Progenitor cell of endocrine pancreas (in vitro differentiated cells): ENCODE measurements around the gene NCAPG2. TPM values are rescaled to one million over a fixed set of nuclear protein-coding genes. Genes with fewer than 3 reads are reported as not detected.

Experiments used
- DNase-seq: peaks from one replicate; pipeline ENCODE4 v3.0.0; 2021; ENCODE audit warnings: low spot score; ENCODE audit not compliant: unreplicated experiment
- H3K27ac Mint-ChIP-seq: 2 replicates; pipeline ENCODE4 v1.8.0; 2021; ENCODE audit warnings: mild to moderate bottlenecking, moderate library complexity, mixed read lengths
- H3K27me3 Mint-ChIP-seq: 2 replicates; pipeline ENCODE4 v1.8.0; 2021; ENCODE audit warnings: mixed read lengths
- H3K36me3 Mint-ChIP-seq: 2 replicates; pipeline ENCODE4 v1.8.0; 2022; ENCODE audit warnings: mixed read lengths; ENCODE audit not compliant: insufficient read depth
- H3K4me1 Mint-ChIP-seq: 2 replicates; pipeline ENCODE4 v1.8.0; 2021; ENCODE audit warnings: low read depth, mixed read lengths
- H3K4me3 Mint-ChIP-seq: 2 replicates; pipeline ENCODE4 v1.8.0; 2021; ENCODE audit warnings: low read depth, mild to moderate bottlenecking, moderate library complexity, mixed read lengths
- H3K9me3 Mint-ChIP-seq: 2 replicates; pipeline ENCODE4 v1.8.0; 2021; ENCODE audit warnings: low read depth, mixed read lengths
- CTCF ChIP-seq: fragments of 200-600 bp; sonication (generic); IDR thresholded peaks from one replicate; pipeline ENCODE4 v1.5.0; 2021; ENCODE audit warnings: antibody characterized with exemption, mild to moderate bottlenecking; ENCODE audit not compliant: unreplicated experiment
- total RNA-seq: library from RNA; stranded (reverse); gene quantifications from 2 replicates; pipeline ENCODE4 v1.2.1, GENCODE V29; 2021

NCAPG2 gene
- total RNA-seq, 1 donor from 2014 or later, result 28.3 TPM

DNA sequence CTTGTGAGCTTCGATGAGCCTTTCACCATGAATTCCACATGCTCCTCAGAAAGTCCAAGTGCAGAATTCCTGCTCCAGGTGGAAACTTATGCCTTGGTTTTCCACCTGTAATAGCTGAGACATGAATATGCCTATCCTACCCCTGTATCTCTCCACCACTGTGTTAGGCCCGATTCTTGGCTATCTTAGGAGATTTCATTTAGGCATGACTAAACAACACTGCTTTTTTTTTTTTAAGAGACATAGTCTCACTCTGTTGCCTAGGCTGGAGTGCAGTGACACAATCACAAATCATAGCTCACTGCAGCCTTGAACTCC lies 57.2 kb downstream of the NCAPG2 start:
- DNase-seq, result no peak
- no peaks in the 10 kb centered on the region for H3K27me3 Mint-ChIP-seq
- peaks cover 18% of the 10 kb centered on the region for H3K36me3 Mint-ChIP-seq
- no peak overlapping the region for H3K27ac Mint-ChIP-seq
- no peak for TF ChIP-seq CTCF
- H3K4me1 Mint-ChIP-seq, result peaks cover 4% of the 10 kb centered on the region
- H3K4me3 Mint-ChIP-seq, result no peak overlapping the region
- peaks cover 4% of the 10 kb centered on the region for H3K9me3 Mint-ChIP-seq

- Mint-ChIP-seq H3K4me1 (peaks cover 4% of the 10 kb centered on the region), H3K9me3 (peaks cover 4% of the 10 kb centered on the region), H3K27me3 (no peaks in the 10 kb centered on the region), H3K4me3 (no peak overlapping the region), H3K36me3 (peaks cover 16% of the 10 kb centered on the region), H3K27ac (no peak overlapping the region)
- DNase-seq, result no peak
- peak; percentile 42 for TF ChIP-seq CTCF
Measured at GRCh38 chr7:158646766-158647474, 57.7 kb downstream of the NCAPG2 start.

GRCh38 chr7:158645842-158646241 lies 58.8 kb downstream of the NCAPG2 start:
- H3K4me1 Mint-ChIP-seq, result peaks cover 5% of the 10 kb centered on the region
- H3K36me3 Mint-ChIP-seq, result peaks cover 18% of the 10 kb centered on the region
- no peak overlapping the region for H3K4me3 Mint-ChIP-seq
- H3K27me3 Mint-ChIP-seq, result no peaks in the 10 kb centered on the region
- H3K27ac Mint-ChIP-seq, result no peak overlapping the region
- H3K9me3 Mint-ChIP-seq, result peaks cover 4% of the 10 kb centered on the region
- no peak for TF ChIP-seq CTCF
- DNase-seq, result no peak

GRCh38 chr7:158642149-158642548 lies 62.5 kb downstream of the NCAPG2 start:
- Mint-ChIP-seq H3K9me3 (no peaks in the 10 kb centered on the region), H3K27me3 (no peaks in the 10 kb centered on the region), H3K36me3 (peaks cover 25% of the 10 kb centered on the region), H3K4me1 (peaks cover 2% of the 10 kb centered on the region), H3K4me3 (no peak overlapping the region), H3K27ac (no peak overlapping the region)
- no peak for TF ChIP-seq CTCF
- DNase-seq, result no peak

GRCh38 chr7:158638001-158638400 lies 66.6 kb downstream of the NCAPG2 start:
- peaks cover 18% of the 10 kb centered on the region for H3K36me3 Mint-ChIP-seq
- no peak overlapping the region for H3K27ac Mint-ChIP-seq
- DNase-seq, result no peak
- H3K27me3 Mint-ChIP-seq, result no peaks in the 10 kb centered on the region
- TF ChIP-seq CTCF, result no peak
- peaks cover 5% of the 10 kb centered on the region for H3K4me1 Mint-ChIP-seq
- H3K9me3 Mint-ChIP-seq, result no peaks in the 10 kb centered on the region
- H3K4me3 Mint-ChIP-seq, result no peak overlapping the region
